Mesodermal cell (in vitro differentiated cells): Measurements from ENCODE around the gene TMEM178B.

ENCODE experiments used
- H3K27ac ChIP-seq: 2 replicates; pipeline ENCODE4 v1.7.0; 2013; ENCODE audit warnings: mild to moderate bottlenecking, low read depth, low read length, moderate library complexity; ENCODE audit not compliant: severe bottlenecking
- H3K36me3 ChIP-seq: 2 replicates; pipeline ENCODE4 v1.7.1; 2013; ENCODE audit warnings: mild to moderate bottlenecking, low read length, moderate library complexity; ENCODE audit not compliant: control insufficient read depth, insufficient read depth
- H3K4me1 ChIP-seq: one replicate; pipeline ENCODE4 v1.7.1; 2013; ENCODE audit warnings: mild to moderate bottlenecking, low read length; ENCODE audit not compliant: insufficient read depth, control insufficient read depth, poor library complexity, severe bottlenecking
- H3K4me3 ChIP-seq: 2 replicates; pipeline ENCODE4 v1.7.0; 2013; ENCODE audit warnings: low read length, control low read depth, mild to moderate bottlenecking; ENCODE audit not compliant: insufficient read depth, poor library complexity, severe bottlenecking; ENCODE audit errors: extremely low read depth
- H3K9me3 ChIP-seq: 2 replicates; pipeline ENCODE4 v1.7.1; 2013; ENCODE audit warnings: mild to moderate bottlenecking, low read length, moderate library complexity; ENCODE audit not compliant: control insufficient read depth
- WGBS, 2 experiments: methylation state at CpG; one replicate each; pipeline ENCODE4 v1.1.5; 2013; ENCODE audit warnings: missing lambda C conversion rate in 2 of 2; ENCODE audit not compliant: insufficient coverage in 2 of 2; 5-methylcytosine and 5-hydroxymethylcytosine counted together

Gene TMEM178B

GRCh38 chr7:141287936-141288335, 214.1 kb downstream of the TMEM178B start:
- WGBS, 2 experiments = 83 to 92% methylated on average over 4 to 5 of the region's 5 CpGs

GRCh38 chr7:141288626-141289025, 214.8 kb downstream of the TMEM178B start:
- H3K27ac ChIP-seq = no peak overlapping the region
- H3K4me1 ChIP-seq = no peaks in the 10 kb centered on the region
- 86 to 87% methylated on average over 7 of the region's 7 CpGs for WGBS, 2 experiments
- H3K4me3 ChIP-seq = no peak overlapping the region
- no peaks in the 10 kb centered on the region for H3K9me3 ChIP-seq
- no peaks in the 10 kb centered on the region for H3K36me3 ChIP-seq

More at GRCh38 chr7:141287936-141288335, 214.1 kb downstream of the TMEM178B start:
- no peaks in the 10 kb centered on the region for H3K36me3 ChIP-seq
- H3K9me3 ChIP-seq = no peaks in the 10 kb centered on the region
- no peak overlapping the region for H3K4me3 ChIP-seq
- H3K27ac ChIP-seq = no peak overlapping the region
- no peaks in the 10 kb centered on the region for H3K4me1 ChIP-seq

- no peaks in the 10 kb centered on the region for H3K9me3 ChIP-seq
- no peak overlapping the region for H3K27ac ChIP-seq
- H3K4me3 ChIP-seq = no peak overlapping the region
- WGBS, 2 experiments = 94 to 95% methylated on average over 7 of the region's 8 CpGs
- H3K4me1 ChIP-seq = no peaks in the 10 kb centered on the region
- no peaks in the 10 kb centered on the region for H3K36me3 ChIP-seq
Observed at GRCh38 chr7:141290365-141290764, 216.5 kb downstream of the TMEM178B start.

GRCh38 chr7:141290973-141291372, 217.1 kb downstream of the TMEM178B start:
- 90 to 97% methylated on average over 6 to 7 of the region's 7 CpGs for WGBS, 2 experiments
- no peaks in the 10 kb centered on the region for H3K4me1 ChIP-seq
- H3K4me3 ChIP-seq = no peak overlapping the region
- H3K27ac ChIP-seq = no peak overlapping the region
- H3K36me3 ChIP-seq = no peaks in the 10 kb centered on the region
- H3K9me3 ChIP-seq = no peaks in the 10 kb centered on the region

GRCh38 chr7:141291541-141291940, 217.7 kb downstream of the TMEM178B start:
- H3K36me3 ChIP-seq = no peaks in the 10 kb centered on the region
- H3K9me3 ChIP-seq = no peaks in the 10 kb centered on the region
- 80% methylated on average over 1 of the region's 2 CpGs; no CpG with 5 or more reads in 1 of the 2 experiments for WGBS, 2 experiments
- no peak overlapping the region for H3K4me3 ChIP-seq
- H3K27ac ChIP-seq = no peak overlapping the region
- H3K4me1 ChIP-seq = no peaks in the 10 kb centered on the region

- no peak overlapping the region for H3K4me3 ChIP-seq
- WGBS, 2 experiments = 44% methylated on average over 2 of the region's 2 CpGs; no CpG with 5 or more reads in 1 of the 2 experiments
- H3K4me1 ChIP-seq = no peaks in the 10 kb centered on the region
- no peaks in the 10 kb centered on the region for H3K36me3 ChIP-seq
- H3K9me3 ChIP-seq = no peaks in the 10 kb centered on the region
- H3K27ac ChIP-seq = no peak overlapping the region
Observed at GRCh38 chr7:141294143-141294829, 220.4 kb downstream of the TMEM178B start.

- Histone ChIP-seq H3K4me3 (no peak overlapping the region), H3K36me3 (no peaks in the 10 kb centered on the region), H3K4me1 (no peaks in the 10 kb centered on the region), H3K9me3 (no peaks in the 10 kb centered on the region), H3K27ac (no peak overlapping the region)
- 71 to 76% methylated on average over 1 to 2 of the region's 2 CpGs for WGBS, 2 experiments
Observed at GRCh38 chr7:141295367-141295895, 221.6 kb downstream of the TMEM178B start.

GRCh38 chr7:141300816-141301215, 227.0 kb downstream of the TMEM178B start:
- no peak overlapping the region for H3K27ac ChIP-seq
- H3K36me3 ChIP-seq = no peaks in the 10 kb centered on the region
- no peaks in the 10 kb centered on the region for H3K4me1 ChIP-seq
- 75 to 92% methylated on average over 2 of the region's 2 CpGs for WGBS, 2 experiments
- no peak overlapping the region for H3K4me3 ChIP-seq
- H3K9me3 ChIP-seq = no peaks in the 10 kb centered on the region

- no peaks in the 10 kb centered on the region for H3K36me3 ChIP-seq
- no peaks in the 10 kb centered on the region for H3K4me1 ChIP-seq
- 87 to 91% methylated on average over 5 to 7 of the region's 8 CpGs for WGBS, 2 experiments
- H3K4me3 ChIP-seq = no peak overlapping the region
- H3K27ac ChIP-seq = no peak overlapping the region
- no peaks in the 10 kb centered on the region for H3K9me3 ChIP-seq
Observed at GRCh38 chr7:141301544-141301943, 227.7 kb downstream of the TMEM178B start.

GRCh38 chr7:141302617-141303016, 228.8 kb downstream of the TMEM178B start:
- H3K9me3 ChIP-seq = no peaks in the 10 kb centered on the region
- no peaks in the 10 kb centered on the region for H3K36me3 ChIP-seq
- H3K27ac ChIP-seq = no peak overlapping the region
- WGBS, 2 experiments = 93 to 100% methylated on average over 3 of the region's 3 CpGs
- no peaks in the 10 kb centered on the region for H3K4me1 ChIP-seq
- no peak overlapping the region for H3K4me3 ChIP-seq

- Histone ChIP-seq H3K9me3 (no peaks in the 10 kb centered on the region), H3K4me1 (no peaks in the 10 kb centered on the region), H3K27ac (no peak overlapping the region), H3K4me3 (no peak overlapping the region), H3K36me3 (no peaks in the 10 kb centered on the region)
- WGBS, 2 experiments = 68 to 92% methylated on average over 1 to 2 of the region's 2 CpGs
Observed at GRCh38 chr7:141304291-141304690, 230.4 kb downstream of the TMEM178B start.
